K562 (cell line): ENCODE measurements around the gene PRAC2. TPM values are rescaled to one million over a fixed set of nuclear protein-coding genes. Genes with fewer than 3 reads are reported as not detected.

Source experiments
- ATAC-seq: fragments of 200-7000 bp; cut with Tn5 transposase; 3 replicates; pipeline ENCODE4 v1.9.1; 2020; ENCODE audit warnings: moderate library complexity
- BruUV-seq: library from RNA; stranded (reverse); fragments of 400-500 nt; replicated peaks from 2 replicates; lab custom pipeline; 2021; lab: Mats Ljungman, UMichigan
- CTCF ChIA-PET: fragments of 300-600 bp; formaldehyde crosslinking; extraction: SDS; loops from one replicate; lab custom pipeline; 2021; ENCODE audit warnings: low intra/inter-chr PET ratio; lab: Yijun Ruan, JAX
- POLR2A ChIA-PET: fragments of 300-600, 350-650 bp; sonication (Branson Sonifier 250); formaldehyde crosslinking; extraction: SDS; loops from one replicate; lab custom pipeline; 2021; ENCODE audit warnings: antibody characterized with exemption, inconsistent platforms; lab: Yijun Ruan, JAX
- DNase-seq, 4 experiments: peaks; one replicate each; pipeline versions ENCODE4 v3.0.0 to v3.0.0-alpha.2; 2011 to 2018; ENCODE audit warnings: low spot score in 3 of 4, mixed read lengths in 3 of 4; ENCODE audit errors: extremely low read depth in 1 of 4
- FAIRE-seq: peaks from 2 replicates; lab custom pipeline; 2011; peaks lifted over from hg19 to GRCh38; lab: Jason Lieb, UNC
- H2AFZ ChIP-seq: 2 replicates; pipeline ENCODE4 v1.6.0; 2011; ENCODE audit warnings: low read depth, low read length, control low read depth, inconsistent platforms
- H3K27ac ChIP-seq: fragments of 200-600 bp; 3 replicates; pipeline ENCODE4 v1.8.0; 2011; ENCODE audit warnings: low read depth, mild to moderate bottlenecking, control low read depth, inconsistent platforms, low read length, moderate library complexity, mixed read lengths; ENCODE audit errors: extremely low read depth
- H3K27me3 ChIP-seq, 2 experiments: fragments of 300-600 bp in 1 of 2; 2 replicates in 1 of 2; 3 replicates in 1 of 2; pipeline versions ENCODE4 v1.6.0 to v1.8.0; 2011; ENCODE audit warnings: inconsistent platforms in 2 of 2, low read length in 2 of 2, mild to moderate bottlenecking in 1 of 2, mixed read lengths in 1 of 2, moderate library complexity in 1 of 2; ENCODE audit not compliant: control insufficient read depth in 2 of 2, insufficient read depth in 2 of 2
- H3K36me3 ChIP-seq: fragments of 300-600 bp; 3 replicates; pipeline ENCODE4 v1.8.0; 2011; ENCODE audit warnings: mild to moderate bottlenecking, low read length, inconsistent platforms; ENCODE audit not compliant: control insufficient read depth, insufficient read depth
- H3K4me1 ChIP-seq, 2 experiments: fragments of 200-600 bp in 1 of 2; replicated peaks in 1 of 2; 2 replicates in 1 of 2; 3 replicates in 1 of 2; pipeline versions ENCODE4 v1.5.1 to v1.8.0; 2011; ENCODE audit warnings: inconsistent platforms in 2 of 2, low read length in 2 of 2, mild to moderate bottlenecking in 1 of 2, mixed read lengths in 1 of 2, moderate library complexity in 1 of 2; ENCODE audit not compliant: control insufficient read depth in 2 of 2, insufficient read depth in 2 of 2
- H3K4me2 ChIP-seq: 2 replicates; pipeline ENCODE4 v1.6.1; 2011; ENCODE audit warnings: low read length, control low read depth, inconsistent platforms, mixed read lengths; ENCODE audit not compliant: insufficient read depth
- H3K4me3 ChIP-seq: fragments of 200-600 bp; sonication (generic), shearing (Covaris generic); 2 replicates; pipeline ENCODE4 v1.5.1; 2016; ENCODE audit warnings: control low read depth, inconsistent platforms
- H3K79me2 ChIP-seq: fragments of 200-600 bp; 3 replicates; pipeline ENCODE4 v1.8.0; 2011; ENCODE audit warnings: low read length, inconsistent platforms; ENCODE audit not compliant: control insufficient read depth, insufficient read depth
- H3K9ac ChIP-seq, 2 experiments: 2 replicates each; pipeline versions ENCODE4 v1.6.0 to v1.6.1; 2011; ENCODE audit warnings: low read depth in 2 of 2, low read length in 2 of 2, control low read depth in 1 of 2, inconsistent platforms in 1 of 2, mild to moderate bottlenecking in 1 of 2, mixed read lengths in 1 of 2; ENCODE audit not compliant: insufficient read depth in 1 of 2
- H3K9me1 ChIP-seq: one replicate; pipeline ENCODE4 v1.6.0; 2011; ENCODE audit warnings: inconsistent platforms, mild to moderate bottlenecking, low read length, moderate library complexity; ENCODE audit not compliant: control insufficient read depth, insufficient read depth
- H3K9me3 ChIP-seq: replicated peaks from 2 replicates; pipeline ENCODE4 v1.5.1; 2011; ENCODE audit warnings: low read depth, low read length, inconsistent platforms; ENCODE audit not compliant: control insufficient read depth, insufficient read depth
- H4K20me1 ChIP-seq: replicated peaks from 2 replicates; pipeline ENCODE4 v1.6.1; 2011; ENCODE audit warnings: low read length, inconsistent platforms, mixed read lengths; ENCODE audit not compliant: control insufficient read depth, insufficient read depth
- MAFK ChIP-seq: IDR thresholded peaks from 2 replicates; pipeline ENCODE4 v1.6.1; 2011; ENCODE audit warnings: low read length, improper control_type of control experiment
- MCM5 ChIP-seq: fragments of 450-650 bp; IDR thresholded peaks from 2 replicates; pipeline ENCODE4 v1.6.1; 2016; ENCODE audit warnings: low read depth
- NFIC ChIP-seq: fragments of 450-650 bp; IDR thresholded peaks from 2 replicates; pipeline ENCODE4 v1.6.1; 2017; ENCODE audit warnings: mild to moderate bottlenecking, inconsistent platforms
- SNAPC5 ChIP-seq: fragments of 250-450 bp; sonication (Bioruptor Pico); IDR thresholded peaks from 2 replicates; pipeline ENCODE4 v1.8.0; 2021; ENCODE audit warnings: moderate library complexity, mild to moderate bottlenecking, inconsistent platforms
- TGIF2 ChIP-seq: sonication (generic); formaldehyde crosslinking; IDR thresholded peaks from 2 replicates; pipeline ENCODE4 v1.8.1; 2022; ENCODE audit warnings: mild to moderate bottlenecking, missing genetic modification reagents, moderate library complexity
- USF1 ChIP-seq: sonication (generic); formaldehyde crosslinking; IDR thresholded peaks from 2 replicates; pipeline ENCODE4 v1.9.0; 2022; ENCODE audit warnings: mild to moderate bottlenecking, missing genetic modification reagents
- ZNF507 ChIP-seq: conservative IDR thresholded peaks from 2 replicates; pipeline ENCODE4 v1.6.1; 2017; ENCODE audit warnings: missing genetic modification characterization, missing compliant biosample characterization
- WGBS: fragments of 100-300 bp; shearing (Covaris generic); methylation state at CpG from one replicate; pipeline ENCODE4 v1.1.6; 2016; ENCODE audit warnings: low coverage, mixed read lengths; ENCODE audit not compliant: insufficient coverage; ENCODE audit errors: missing lambda C conversion rate; 5-methylcytosine and 5-hydroxymethylcytosine counted together
- in situ Hi-C: fragments of 300-500 bp; cut with MboI; formaldehyde crosslinking; loops from 4 replicates; pipeline ENCODE4 v1.15.0; 2018; ENCODE audit warnings: inconsistent platforms, mixed read lengths
- intact Hi-C: fragments of 100-400 bp; cut with micrococcal nuclease; formaldehyde crosslinking; loops from 2 replicates; pipeline ENCODE4 v1.14.2; 2022
- polyA plus RNA-seq, 8 experiments: library from polyadenylated mRNA; depleted of rRNA in 4 of 8; stranded (reverse) in 5 of 8; unstranded in 3 of 8; fragments of >200 nt; fragmentation: Nextera tagmentation in 2 of 8; fragmentation: Illumina TruSeq in 1 of 8; extraction: Ambion mirVana in 2 of 8; extraction: Trizol in 1 of 8; gene quantifications; 2 replicates each; pipeline versions ENCODE4 v1.2.1 to v1.2.3, GENCODE V29; 2011 to 2014; ENCODE audit warnings: inconsistent platforms in 1 of 8, missing spikeins in 1 of 8
- total RNA-seq, 7 experiments: library from RNA; depleted of rRNA in 6 of 7; stranded (reverse); fragments of >200 nt in 6 of 7; fragmentation: Illumina TruSeq in 2 of 7; extraction: Trizol in 2 of 7; gene quantifications; 2 replicates each; pipeline versions ENCODE4 v1.2.1 to v1.2.3, GENCODE V29; 2011 to 2021; ENCODE audit warnings: low replicate concordance in 1 of 7

PRAC2 gene
- total and polyA plus RNA-seq, 9 of the 15 experiments (the other 6 are each of a cell fraction or from before 2014, with no cell fraction given) = not detected

GRCh38 chr17:48755356-48755755 is 32.4 kb downstream of the PRAC2 start:
- H3K4me3 ChIP-seq = no peak overlapping the region
- no peak overlapping the region for H3K27ac ChIP-seq
- POLR2A ChIA-PET = interaction anchor here (1.1 kb wide), 1 partner anchor 12 kb away, joined by 3 read pairs; no protein-coding TSS in a partner anchor
- CTCF ChIA-PET = no interaction called here
- no peak overlapping the region for H3K9ac ChIP-seq
- no peak overlapping the region for H2AFZ ChIP-seq
- WGBS = 1% methylated on average over 7 of the region's 8 CpGs
- TF ChIP-seq SNAPC5 (CRISPR knock-in tag) = no peak
- TF ChIP-seq NFIC = peak; percentile 54; the same call in 1 of the 2 replicates
- no peak for TF ChIP-seq ZNF507 (tag)
- no peak for TF ChIP-seq TGIF2 (CRISPR knock-in tag)
- TF ChIP-seq MAFK = no peak
- in situ Hi-C loops (no loop called here), intact Hi-C loops (no loop called here)
- no TSS peak for BruUV-seq
- no peaks in the 10 kb centered on the region for H3K9me1 ChIP-seq
- peaks cover 6% of the 10 kb centered on the region; the same call in 1 of the 2 replicates for H4K20me1 ChIP-seq
- ATAC-seq (no peak), DNase-seq (no peak), FAIRE-seq (no peak)
- H3K36me3 ChIP-seq = no peaks in the 10 kb centered on the region
- H3K27me3 ChIP-seq = peaks cover 62 to 70% of the 10 kb centered on the region in 2 experiments
- H3K4me1 ChIP-seq = peaks cover 0 to 11% of the 10 kb centered on the region in 2 experiments; a peak in 2 of 5 replicates
- no peaks in the 10 kb centered on the region for H3K79me2 ChIP-seq
- no peak overlapping the region for H3K4me2 ChIP-seq
- no peaks in the 10 kb centered on the region for H3K9me3 ChIP-seq

- FAIRE-seq (no peak), ATAC-seq (no peak), DNase-seq (no peak)
- no TSS peak for BruUV-seq
- no peaks in the 10 kb centered on the region for H3K9me3 ChIP-seq
- H3K27me3 ChIP-seq = peaks cover 53 to 68% of the 10 kb centered on the region in 2 experiments
- H3K36me3 ChIP-seq = no peaks in the 10 kb centered on the region
- no peak overlapping the region for H3K4me3 ChIP-seq
- WGBS = 3% methylated on average over 3 of the region's 3 CpGs
- no peaks in the 10 kb centered on the region for H3K79me2 ChIP-seq
- in situ Hi-C loops = no loop called here
- CTCF ChIA-PET = no interaction called here
- POLR2A ChIA-PET = no interaction called here
- no peak overlapping the region for H2AFZ ChIP-seq
- no peak overlapping the region for H3K27ac ChIP-seq
- no peaks in the 10 kb centered on the region for H3K9me1 ChIP-seq
- H3K4me1 ChIP-seq = peaks cover 0 to 11% of the 10 kb centered on the region in 2 experiments; a peak in 2 of 5 replicates
- H3K9ac ChIP-seq = no peak overlapping the region
- no peak overlapping the region for H3K4me2 ChIP-seq
- peaks cover 6% of the 10 kb centered on the region; the same call in 1 of the 2 replicates for H4K20me1 ChIP-seq
- peak; percentile 31; the same call in 1 of the 2 replicates for TF ChIP-seq USF1 (CRISPR knock-in tag)
- no peak for TF ChIP-seq MCM5
- intact Hi-C loops = no loop called here
These were observed 33.9 kb downstream of the PRAC2 start for GRCh38 chr17:48756830-48757251.
